ENCODE measurements around the gene DDR2.

Gene DDR2

GRCh38 chr1:162757476-162757875 lies 125.2 kb downstream of the DDR2 start:
- Histone ChIP-seq H3K4me1 (ENCODE audit: low read length) (no peaks in the 10 kb centered on the region), H3K4me3 (ENCODE audit: low read length) (no peak overlapping the region), H3K79me2 (ENCODE audit: low read length) (no peaks in the 10 kb centered on the region), H3K9ac (ENCODE audit: low read length) (no peak overlapping the region), H4K20me1 (ENCODE audit: insufficient read depth, low read length) (no peaks in the 10 kb centered on the region), H3K27me3 (ENCODE audit: low read depth, low read length) (no peaks in the 10 kb centered on the region), H2AFZ (ENCODE audit: low read depth, low read length) (no peak overlapping the region), H3K27ac (ENCODE audit: low read length) (no peak overlapping the region), H3K9me3 (ENCODE audit: insufficient read depth, low read length) (no peaks in the 10 kb centered on the region), H3K4me2 (ENCODE audit: low read length) (no peak overlapping the region), H3K36me3 (replicated peaks; ENCODE audit: low read depth, low read length) (no peaks in the 10 kb centered on the region)
- no peak for TF ChIP-seq CTCF (IDR thresholded peaks at IDR 0.05; ENCODE audit: low read depth, low read length)
- TF ChIP-seq EZH2phosphoT487 (IDR thresholded peaks at IDR 0.05; ENCODE audit: low read depth) = no peak

GRCh38 chr1:162765788-162766187 lies 133.5 kb downstream of the DDR2 start:
- Histone ChIP-seq H3K27me3 (ENCODE audit: low read depth, low read length) (no peaks in the 10 kb centered on the region), H2AFZ (ENCODE audit: low read depth, low read length) (no peak overlapping the region), H3K4me2 (ENCODE audit: low read length) (no peak overlapping the region), H3K27ac (ENCODE audit: low read length) (no peak overlapping the region), H4K20me1 (ENCODE audit: insufficient read depth, low read length) (no peaks in the 10 kb centered on the region), H3K36me3 (replicated peaks; ENCODE audit: low read depth, low read length) (no peaks in the 10 kb centered on the region), H3K9ac (ENCODE audit: low read length) (no peak overlapping the region), H3K4me3 (ENCODE audit: low read length) (no peak overlapping the region), H3K79me2 (ENCODE audit: low read length) (no peaks in the 10 kb centered on the region), H3K9me3 (ENCODE audit: insufficient read depth, low read length) (no peaks in the 10 kb centered on the region), H3K4me1 (ENCODE audit: low read length) (no peaks in the 10 kb centered on the region)
- TF ChIP-seq EZH2phosphoT487 (IDR thresholded peaks at IDR 0.05; ENCODE audit: low read depth) (no peak), CTCF (IDR thresholded peaks at IDR 0.05; ENCODE audit: low read depth, low read length) (no peak)

GRCh38 chr1:162772571-162773154 lies 140.4 kb downstream of the DDR2 start:
- Histone ChIP-seq H3K27me3 (ENCODE audit: low read depth, low read length) (no peaks in the 10 kb centered on the region), H3K36me3 (replicated peaks; ENCODE audit: low read depth, low read length) (no peaks in the 10 kb centered on the region), H2AFZ (ENCODE audit: low read depth, low read length) (no peak overlapping the region), H3K4me1 (ENCODE audit: low read length) (no peaks in the 10 kb centered on the region), H3K79me2 (ENCODE audit: low read length) (no peaks in the 10 kb centered on the region), H3K9me3 (ENCODE audit: insufficient read depth, low read length) (no peaks in the 10 kb centered on the region), H3K4me2 (ENCODE audit: low read length) (no peak overlapping the region), H4K20me1 (ENCODE audit: insufficient read depth, low read length) (no peaks in the 10 kb centered on the region), H3K4me3 (ENCODE audit: low read length) (no peak overlapping the region), H3K9ac (ENCODE audit: low read length) (no peak overlapping the region), H3K27ac (ENCODE audit: low read length) (no peak overlapping the region)
- TF ChIP-seq CTCF (IDR thresholded peaks at IDR 0.05; ENCODE audit: low read depth, low read length) (no peak), EZH2phosphoT487 (IDR thresholded peaks at IDR 0.05; ENCODE audit: low read depth) (no peak)

GRCh38 chr1:162774007-162774406 lies 141.7 kb downstream of the DDR2 start:
- Histone ChIP-seq H3K4me2 (ENCODE audit: low read length) (no peak overlapping the region), H3K4me1 (ENCODE audit: low read length) (no peaks in the 10 kb centered on the region), H3K9ac (ENCODE audit: low read length) (no peak overlapping the region), H2AFZ (ENCODE audit: low read depth, low read length) (no peak overlapping the region), H3K27ac (ENCODE audit: low read length) (no peak overlapping the region), H3K79me2 (ENCODE audit: low read length) (no peaks in the 10 kb centered on the region), H3K9me3 (ENCODE audit: insufficient read depth, low read length) (no peaks in the 10 kb centered on the region), H3K36me3 (replicated peaks; ENCODE audit: low read depth, low read length) (no peaks in the 10 kb centered on the region), H4K20me1 (ENCODE audit: insufficient read depth, low read length) (no peaks in the 10 kb centered on the region), H3K4me3 (ENCODE audit: low read length) (no peak overlapping the region), H3K27me3 (ENCODE audit: low read depth, low read length) (no peaks in the 10 kb centered on the region)
- TF ChIP-seq CTCF (IDR thresholded peaks at IDR 0.05; ENCODE audit: low read depth, low read length) (no peak), EZH2phosphoT487 (IDR thresholded peaks at IDR 0.05; ENCODE audit: low read depth) (no peak)

Data from OCI-LY3 (cell line).